Measurements from ENCODE around the gene MIS12.

MIS12 gene

DNA sequence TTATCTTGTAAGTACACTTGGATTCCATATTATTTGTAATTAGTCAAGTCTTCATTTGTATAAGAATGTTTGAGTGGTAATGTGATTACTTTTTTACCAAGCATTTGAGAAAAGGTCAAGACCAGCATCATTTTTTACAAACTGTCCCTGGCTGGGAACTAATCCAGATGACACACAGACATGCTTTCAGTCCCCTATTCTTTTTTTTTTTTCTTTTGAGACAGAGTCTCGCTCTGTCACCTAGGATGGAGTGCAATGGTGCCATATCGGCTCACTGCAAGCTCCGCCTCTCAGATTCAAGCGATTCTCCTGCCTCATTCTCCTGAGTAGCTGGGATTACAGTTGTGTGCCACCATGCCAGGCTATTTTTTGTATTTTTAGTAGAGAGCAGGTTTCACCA, 4.9 kb upstream of the MIS12 start:
- H3K27ac ChIP-seq (ENCODE audit: low read depth, low read length), result no peak overlapping the region
- H3K9me3 ChIP-seq (ENCODE audit: insufficient read depth, low read length), result no peaks in the 10 kb centered on the region
- no peaks in the 10 kb centered on the region for H3K9me2 ChIP-seq (replicated peaks; ENCODE audit: insufficient read depth, low read length)
- no peak overlapping the region for H2AFZ ChIP-seq (ENCODE audit: low read depth, low read length, severe bottlenecking)
- no peaks in the 10 kb centered on the region for H4K20me1 ChIP-seq (ENCODE audit: low read depth, low read length)
- H3K27me3 ChIP-seq (ENCODE audit: low read length), result no peaks in the 10 kb centered on the region
- H3K79me2 ChIP-seq (ENCODE audit: insufficient read depth, low read length), result peaks cover 36% of the 10 kb centered on the region
- no peak for TF ChIP-seq EZH2phosphoT487 (conservative IDR thresholded peaks at IDR 0.05; ENCODE audit: low read length)
- TF ChIP-seq, protein P1, sequence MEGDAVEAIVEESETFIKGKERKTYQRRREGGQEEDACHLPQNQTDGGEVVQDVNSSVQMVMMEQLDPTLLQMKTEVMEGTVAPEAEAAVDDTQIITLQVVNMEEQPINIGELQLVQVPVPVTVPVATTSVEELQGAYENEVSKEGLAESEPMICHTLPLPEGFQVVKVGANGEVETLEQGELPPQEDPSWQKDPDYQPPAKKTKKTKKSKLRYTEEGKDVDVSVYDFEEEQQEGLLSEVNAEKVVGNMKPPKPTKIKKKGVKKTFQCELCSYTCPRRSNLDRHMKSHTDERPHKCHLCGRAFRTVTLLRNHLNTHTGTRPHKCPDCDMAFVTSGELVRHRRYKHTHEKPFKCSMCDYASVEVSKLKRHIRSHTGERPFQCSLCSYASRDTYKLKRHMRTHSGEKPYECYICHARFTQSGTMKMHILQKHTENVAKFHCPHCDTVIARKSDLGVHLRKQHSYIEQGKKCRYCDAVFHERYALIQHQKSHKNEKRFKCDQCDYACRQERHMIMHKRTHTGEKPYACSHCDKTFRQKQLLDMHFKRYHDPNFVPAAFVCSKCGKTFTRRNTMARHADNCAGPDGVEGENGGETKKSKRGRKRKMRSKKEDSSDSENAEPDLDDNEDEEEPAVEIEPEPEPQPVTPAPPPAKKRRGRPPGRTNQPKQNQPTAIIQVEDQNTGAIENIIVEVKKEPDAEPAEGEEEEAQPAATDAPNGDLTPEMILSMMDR (IDR thresholded peaks at IDR 0.05; ENCODE audit: insufficient read depth, low read length, poor library complexity, severe bottlenecking), result no peak
- 0 out of 2 replicates have a peak, but pooled peaks cover 6% of the 10 kb centered on the region for H3F3A ChIP-seq (ENCODE audit: insufficient read depth)
- peaks cover 44% of the 10 kb centered on the region for H3K36me3 ChIP-seq (ENCODE audit: low read length)
- H3K4me3 ChIP-seq (ENCODE audit: insufficient read depth, low read length, poor library complexity, severe bottlenecking), result no peak overlapping the region
- H3K4me2 ChIP-seq (ENCODE audit: low read depth, low read length, poor library complexity, severe bottlenecking), result no peak overlapping the region
- no peak overlapping the region for H3K9ac ChIP-seq (ENCODE audit: low read length)

DNA sequence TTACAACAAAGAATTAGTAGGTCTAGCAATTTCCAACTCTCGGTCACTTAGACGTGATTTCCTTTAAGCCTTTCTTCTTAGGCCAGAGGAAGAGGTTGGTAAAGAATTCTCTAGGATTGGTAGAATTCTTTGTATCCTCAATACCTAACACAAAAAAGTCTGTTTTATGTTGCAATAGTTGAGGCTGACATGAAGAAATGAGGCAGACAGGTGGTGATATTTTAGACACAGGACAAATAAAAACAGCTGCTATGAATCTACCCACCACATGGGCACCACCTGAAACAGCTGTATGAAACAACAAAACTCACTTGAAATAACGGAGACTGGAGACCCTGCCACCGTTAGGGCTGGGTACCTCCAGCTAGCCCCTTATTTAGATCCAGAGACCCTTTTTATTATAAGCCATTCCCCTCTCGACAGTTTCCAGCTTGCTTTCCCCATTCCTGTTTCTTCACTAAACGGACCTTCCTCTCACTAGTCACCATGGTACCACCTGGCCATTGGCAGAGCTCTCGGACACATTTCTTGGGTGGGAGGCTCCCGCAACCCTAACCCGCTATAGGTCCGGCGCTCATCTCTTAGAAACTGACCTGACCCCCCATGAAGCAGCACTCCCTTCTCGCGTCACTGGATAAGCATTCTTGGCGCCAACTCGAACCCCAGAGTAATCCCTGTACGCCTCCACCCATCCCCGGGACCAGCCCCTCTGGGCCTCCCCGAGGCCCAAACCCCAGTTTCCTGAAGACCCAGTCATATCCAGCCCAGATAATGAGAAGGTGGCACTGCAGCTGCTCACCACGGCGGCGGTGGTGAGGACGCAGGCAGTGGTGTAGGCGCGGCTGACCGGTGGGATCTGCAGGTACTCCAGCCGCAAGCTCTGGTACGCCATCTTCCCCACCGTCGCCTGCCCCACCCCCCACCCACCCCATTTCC, 828 bp upstream of the MIS12 start, which contains the start of gene DERL2:
DERL2 (minus strand) TSS at position 909 of the 936 bp plus-strand sequence; CDS start at position 892, 17 bp downstream.
- H3F3A ChIP-seq (ENCODE audit: insufficient read depth), result 0 out of 2 replicates have a peak, but pooled peaks cover 7% of the 10 kb centered on the region
- peak within 1 kb of the TSS; percentile 92 for H3K27ac ChIP-seq (ENCODE audit: low read depth, low read length)
- H2AFZ ChIP-seq (ENCODE audit: low read depth, low read length, severe bottlenecking), result peak within 1 kb of the TSS; percentile 75
- peak within 1 kb of the TSS; percentile 86 for H3K9ac ChIP-seq (ENCODE audit: low read length)
- no peaks in the 10 kb centered on the region for H3K9me3 ChIP-seq (ENCODE audit: insufficient read depth, low read length)
- no peak for TF ChIP-seq EZH2phosphoT487 (conservative IDR thresholded peaks at IDR 0.05; ENCODE audit: low read length)
- peaks cover 37% of the 10 kb centered on the region; the same call in 1 of the 2 replicates for H3K36me3 ChIP-seq (ENCODE audit: low read length)
- H3K4me3 ChIP-seq (ENCODE audit: insufficient read depth, low read length, poor library complexity, severe bottlenecking), result peak within 1 kb of the TSS; percentile 97
- H3K27me3 ChIP-seq (ENCODE audit: low read length), result no peaks in the 10 kb centered on the region
- peak within 1 kb of the TSS; percentile 85 for H3K4me2 ChIP-seq (ENCODE audit: low read depth, low read length, poor library complexity, severe bottlenecking)
- no peaks in the 10 kb centered on the region for H3K9me2 ChIP-seq (replicated peaks; ENCODE audit: insufficient read depth, low read length)
- peaks cover 60% of the 10 kb centered on the region for H3K79me2 ChIP-seq (ENCODE audit: insufficient read depth, low read length)
- H4K20me1 ChIP-seq (ENCODE audit: low read depth, low read length), result peaks cover 8% of the 10 kb centered on the region

GRCh38 chr17:5488752-5489151, 2.4 kb downstream of the MIS12 start:
- H4K20me1 ChIP-seq (ENCODE audit: low read depth, low read length), result peaks cover 11% of the 10 kb centered on the region
- no peaks in the 10 kb centered on the region for H3K9me3 ChIP-seq (ENCODE audit: insufficient read depth, low read length)

More at GRCh38 chr17:5488752-5489151, 2.4 kb downstream of the MIS12 start:
- no peak overlapping the region for H3K4me3 ChIP-seq (ENCODE audit: insufficient read depth, low read length, poor library complexity, severe bottlenecking)
- no peaks in the 10 kb centered on the region for H3K9me2 ChIP-seq (replicated peaks; ENCODE audit: insufficient read depth, low read length)
- TF ChIP-seq, protein P1 (IDR thresholded peaks at IDR 0.05; ENCODE audit: insufficient read depth, low read length, poor library complexity, severe bottlenecking), result no peak
- TF ChIP-seq EZH2phosphoT487 (conservative IDR thresholded peaks at IDR 0.05; ENCODE audit: low read length), result no peak
- H2AFZ ChIP-seq (ENCODE audit: low read depth, low read length, severe bottlenecking), result no peak overlapping the region
- H3K36me3 ChIP-seq (ENCODE audit: low read length), result peaks cover 21% of the 10 kb centered on the region; the same call in 1 of the 2 replicates
- H3F3A ChIP-seq (ENCODE audit: insufficient read depth), result peaks cover 5% of the 10 kb centered on the region; the same call in 1 of the 2 replicates
- peaks cover 43% of the 10 kb centered on the region for H3K79me2 ChIP-seq (ENCODE audit: insufficient read depth, low read length)
- H3K27ac ChIP-seq (ENCODE audit: low read depth, low read length), result no peak overlapping the region
- H3K4me2 ChIP-seq (ENCODE audit: low read depth, low read length, poor library complexity, severe bottlenecking), result no peak overlapping the region
- no peaks in the 10 kb centered on the region for H3K27me3 ChIP-seq (ENCODE audit: low read length)
- no peak overlapping the region for H3K9ac ChIP-seq (ENCODE audit: low read length)

Measured in SU-DHL-6 (cell line).